Measurements from ENCODE around the gene IQGAP3.

DNA sequence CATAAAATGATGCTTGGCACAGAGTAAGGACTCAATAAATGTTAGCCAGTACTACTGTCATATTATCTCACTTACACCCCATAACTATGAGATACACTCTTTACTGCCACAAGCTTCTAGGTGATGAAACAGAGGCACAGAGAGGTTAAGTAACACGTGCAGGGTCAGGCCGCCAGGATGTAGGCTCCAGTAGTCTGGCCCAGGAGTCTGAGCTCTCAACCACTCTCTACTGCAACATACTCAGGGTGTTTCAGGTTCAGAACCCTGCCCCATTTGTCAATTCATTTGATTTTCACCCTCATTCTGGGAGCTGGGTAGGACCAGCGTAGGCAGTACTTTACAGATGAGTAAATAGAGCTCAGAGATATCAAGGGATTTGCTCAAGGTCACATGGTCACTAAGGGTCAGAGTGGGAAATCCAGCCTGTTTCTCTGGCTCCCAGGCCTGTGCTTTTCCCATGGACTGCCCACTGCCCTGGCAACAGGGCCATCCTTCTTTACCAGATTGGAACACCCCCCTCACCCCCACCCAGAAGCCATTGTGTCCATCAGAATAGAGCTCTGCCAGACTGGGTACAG is 21.2 kb downstream of the IQGAP3 start:
- TF ChIP-seq RXRA (IDR thresholded peaks at IDR 0.05) (no peak), REST (IDR thresholded peaks at IDR 0.05) (no peak), JUND (IDR thresholded peaks at IDR 0.05) (no peak), TAF1 (conservative IDR thresholded peaks at IDR 0.05) (no peak), ATF3 (IDR thresholded peaks at IDR 0.05) (no peak), GABPA (IDR thresholded peaks at IDR 0.05 in 1 of 2, conservative IDR thresholded peaks at IDR 0.05 in 1 of 2) (no peak), RAD21 (IDR thresholded peaks at IDR 0.05) (no peak), SP1 (IDR thresholded peaks at IDR 0.05) (no peak), FOXA1 (IDR thresholded peaks at IDR 0.05) (no peak), ZBTB33 (IDR thresholded peaks at IDR 0.05) (no peak), MAX (IDR thresholded peaks at IDR 0.05) (no peak)
- TF ChIP-seq, protein P1, sequence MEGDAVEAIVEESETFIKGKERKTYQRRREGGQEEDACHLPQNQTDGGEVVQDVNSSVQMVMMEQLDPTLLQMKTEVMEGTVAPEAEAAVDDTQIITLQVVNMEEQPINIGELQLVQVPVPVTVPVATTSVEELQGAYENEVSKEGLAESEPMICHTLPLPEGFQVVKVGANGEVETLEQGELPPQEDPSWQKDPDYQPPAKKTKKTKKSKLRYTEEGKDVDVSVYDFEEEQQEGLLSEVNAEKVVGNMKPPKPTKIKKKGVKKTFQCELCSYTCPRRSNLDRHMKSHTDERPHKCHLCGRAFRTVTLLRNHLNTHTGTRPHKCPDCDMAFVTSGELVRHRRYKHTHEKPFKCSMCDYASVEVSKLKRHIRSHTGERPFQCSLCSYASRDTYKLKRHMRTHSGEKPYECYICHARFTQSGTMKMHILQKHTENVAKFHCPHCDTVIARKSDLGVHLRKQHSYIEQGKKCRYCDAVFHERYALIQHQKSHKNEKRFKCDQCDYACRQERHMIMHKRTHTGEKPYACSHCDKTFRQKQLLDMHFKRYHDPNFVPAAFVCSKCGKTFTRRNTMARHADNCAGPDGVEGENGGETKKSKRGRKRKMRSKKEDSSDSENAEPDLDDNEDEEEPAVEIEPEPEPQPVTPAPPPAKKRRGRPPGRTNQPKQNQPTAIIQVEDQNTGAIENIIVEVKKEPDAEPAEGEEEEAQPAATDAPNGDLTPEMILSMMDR (IDR thresholded peaks at IDR 0.05; ENCODE audit: low read depth, low read length, missing input control), result no peak

Data from liver (tissue), 3 donors.